Endothelial cell of umbilical vein (primary cell): Measurements from ENCODE around the gene GUCD1. TPM values are rescaled to one million over a fixed set of nuclear protein-coding genes. Genes with fewer than 3 reads are reported as not detected.

Experiments
- BruUV-seq: library from RNA; stranded (reverse); fragments of 400-500 nt; replicated peaks from 2 replicates; lab custom pipeline; 2021; lab: Mats Ljungman, UMichigan
- CTCF ChIA-PET: fragments of 300-600, 350-600 bp; sonication (Branson Sonifier 250); formaldehyde crosslinking; loops from one replicate; lab custom pipeline; 2021; ENCODE audit warnings: antibody characterized with exemption, inconsistent platforms; lab: Charles Lee
- POLR2A ChIA-PET: fragments of 300-600, 350-600 bp; sonication (Branson Sonifier 250); formaldehyde crosslinking; loops from one replicate; lab custom pipeline; 2021; ENCODE audit warnings: antibody characterized with exemption, inconsistent platforms; lab: Charles Lee
- DNase-seq: peaks from one replicate; pipeline ENCODE4 v3.0.0-alpha.2; 2011; ENCODE audit warnings: low read depth, low spot score
- FAIRE-seq: peaks from 2 replicates; lab custom pipeline; 2011; peaks lifted over from hg19 to GRCh38; lab: Jason Lieb, UNC
- H2AFZ ChIP-seq: 2 replicates; pipeline ENCODE4 v1.6.0; 2012; ENCODE audit warnings: low read depth, low read length, control low read depth, inconsistent platforms
- H3K27ac ChIP-seq: 2 replicates; pipeline ENCODE4 v1.5.1; 2011; ENCODE audit warnings: low read depth, mild to moderate bottlenecking, control low read depth, low read length, moderate library complexity; ENCODE audit not compliant: insufficient read depth
- H3K27me3 ChIP-seq, 2 experiments: 2 replicates each; pipeline versions ENCODE4 v1.6.0 to v1.6.1; 2011; ENCODE audit warnings: low read length in 2 of 2, mixed read lengths in 1 of 2; ENCODE audit not compliant: control insufficient read depth in 2 of 2, insufficient read depth in 2 of 2
- H3K36me3 ChIP-seq, 2 experiments: 2 replicates in 1 of 2; 3 replicates in 1 of 2; pipeline ENCODE4 v1.5.1; 2011; ENCODE audit warnings: low read length in 2 of 2, mild to moderate bottlenecking in 1 of 2, moderate library complexity in 1 of 2; ENCODE audit not compliant: control insufficient read depth in 2 of 2, insufficient read depth in 2 of 2; ENCODE audit errors: extremely low read depth in 1 of 2
- H3K4me1 ChIP-seq: 3 replicates; pipeline ENCODE4 v1.5.1; 2011; ENCODE audit warnings: mild to moderate bottlenecking, low read length; ENCODE audit not compliant: control insufficient read depth, insufficient read depth; ENCODE audit errors: extremely low read depth
- H3K4me2 ChIP-seq: 2 replicates; pipeline ENCODE4 v1.6.1; 2011; ENCODE audit warnings: low read length, control low read depth, mixed read lengths; ENCODE audit not compliant: insufficient read depth
- H3K4me3 ChIP-seq, 3 experiments: fragments of 200-600 bp in 1 of 3; sonication (generic), shearing (Covaris generic) in 1 of 3; replicated peaks in 1 of 3; 2 replicates each; pipeline ENCODE4 v1.5.1; 2011 to 2016; ENCODE audit warnings: control low read depth in 3 of 3, low read length in 3 of 3, mild to moderate bottlenecking in 2 of 3, inconsistent platforms in 1 of 3, low read depth in 1 of 3, moderate library complexity in 1 of 3; ENCODE audit not compliant: insufficient read depth in 1 of 3
- H3K79me2 ChIP-seq: 2 replicates; pipeline ENCODE4 v1.6.0; 2012; ENCODE audit warnings: low read length, inconsistent platforms; ENCODE audit not compliant: control insufficient read depth, insufficient read depth
- H3K9ac ChIP-seq: replicated peaks from 2 replicates; pipeline ENCODE3; 2011; ENCODE audit warnings: low read length, control low read depth; ENCODE audit not compliant: insufficient read depth; ENCODE audit errors: extremely low read depth
- H3K9me1 ChIP-seq: replicated peaks from 3 replicates; pipeline ENCODE4 v1.6.0; 2011; ENCODE audit warnings: mild to moderate bottlenecking, low read length; ENCODE audit not compliant: control insufficient read depth, insufficient read depth; ENCODE audit errors: extremely low read depth
- H3K9me3 ChIP-seq: replicated peaks from 2 replicates; pipeline ENCODE4 v1.5.1; 2012; ENCODE audit warnings: low read length, inconsistent platforms; ENCODE audit not compliant: control insufficient read depth, insufficient read depth
- H4K20me1 ChIP-seq: replicated peaks from 2 replicates; pipeline ENCODE3; 2011; ENCODE audit warnings: mild to moderate bottlenecking, low read length; ENCODE audit not compliant: control insufficient read depth, insufficient read depth; ENCODE audit errors: extremely low read depth
- EZH2 ChIP-seq: IDR thresholded peaks from 2 replicates; pipeline ENCODE4 v1.6.1; 2012; ENCODE audit warnings: borderline replicate concordance, low read depth, mild to moderate bottlenecking, moderate library complexity, low read length, inconsistent platforms; ENCODE audit not compliant: severe bottlenecking
- FOS ChIP-seq: IDR thresholded peaks from 2 replicates; pipeline ENCODE4 v1.6.1; 2011; ENCODE audit warnings: mild to moderate bottlenecking, low read length, moderate library complexity, borderline replicate concordance; ENCODE audit not compliant: insufficient read depth
- GATA2 ChIP-seq: IDR thresholded peaks from 2 replicates; pipeline ENCODE4 v1.7.0; 2011; ENCODE audit warnings: low read depth, mild to moderate bottlenecking, moderate library complexity, mixed read lengths, low read length; ENCODE audit not compliant: insufficient read length, insufficient read depth
- JUN ChIP-seq: IDR thresholded peaks from 2 replicates; pipeline ENCODE4 v1.6.1; 2011; ENCODE audit warnings: borderline replicate concordance, low read depth; ENCODE audit not compliant: insufficient read length, insufficient read depth
- MYC ChIP-seq: IDR thresholded peaks from one replicate; pipeline ENCODE4 v1.6.1; 2011; ENCODE audit warnings: mild to moderate bottlenecking, low read depth, low read length
- POLR2A ChIP-seq: IDR thresholded peaks from 2 replicates; pipeline ENCODE4 v1.6.1; 2012; ENCODE audit warnings: low read depth, mild to moderate bottlenecking, control low read depth, low read length
- POLR2AphosphoS5 ChIP-seq: IDR thresholded peaks from 2 replicates; pipeline ENCODE4 v1.6.1; 2012; ENCODE audit warnings: low read depth, mild to moderate bottlenecking, control low read depth, low read length, moderate library complexity; ENCODE audit not compliant: insufficient read depth
- dilution Hi-C: fragments of 300-500 bp; cut with MboI; formaldehyde crosslinking; loops from one replicate; pipeline ENCODE4 v1.15.0; 2019; ENCODE audit warnings: low sequenced_read_pairs; ENCODE audit not compliant: extremely low pct_ligation_motif_present
- intact Hi-C: fragments of 100-400 bp; cut with micrococcal nuclease; formaldehyde crosslinking; loops from one replicate; pipeline ENCODE4 v1.10.0; 2022
- polyA plus RNA-seq, 4 experiments: library from polyadenylated mRNA; depleted of rRNA in 3 of 4; stranded (reverse) in 3 of 4; unstranded in 1 of 4; fragments of >200 nt; gene quantifications; 2 replicates each; pipeline versions ENCODE4 v1.2.1 to v1.2.3, GENCODE V29; 2011 to 2012; ENCODE audit warnings: missing spikeins in 1 of 4
- total RNA-seq: library from RNA; stranded (reverse); gene quantifications from 2 replicates; pipeline ENCODE4 v1.2.3, GENCODE V29; 2021
- TF ChIP-seq, protein P1 (sequence below), 2 donors: IDR thresholded peaks; 1 replicate in 1 of 2; 2 replicates in 1 of 2; pipeline ENCODE4 v1.5.1; 2011; ENCODE audit warnings: low read length in 2 of 2, mild to moderate bottlenecking in 2 of 2, moderate library complexity in 2 of 2, control low read depth in 1 of 2, inconsistent platforms in 1 of 2, low read depth in 1 of 2; ENCODE audit not compliant: insufficient read depth in 1 of 2; ENCODE audit errors: extremely low read depth in 1 of 2
- TF ChIP-seq, protein P2 (sequence below): IDR thresholded peaks from 2 replicates; pipeline ENCODE4 v1.6.1; 2011; ENCODE audit not compliant: insufficient read depth, insufficient read length

The GUCD1 gene
- total and polyA plus RNA-seq, 2 donors (not counting 3 experiments of a cell fraction or from before 2014, with no cell fraction given), result 116 to 138 TPM

DNA sequence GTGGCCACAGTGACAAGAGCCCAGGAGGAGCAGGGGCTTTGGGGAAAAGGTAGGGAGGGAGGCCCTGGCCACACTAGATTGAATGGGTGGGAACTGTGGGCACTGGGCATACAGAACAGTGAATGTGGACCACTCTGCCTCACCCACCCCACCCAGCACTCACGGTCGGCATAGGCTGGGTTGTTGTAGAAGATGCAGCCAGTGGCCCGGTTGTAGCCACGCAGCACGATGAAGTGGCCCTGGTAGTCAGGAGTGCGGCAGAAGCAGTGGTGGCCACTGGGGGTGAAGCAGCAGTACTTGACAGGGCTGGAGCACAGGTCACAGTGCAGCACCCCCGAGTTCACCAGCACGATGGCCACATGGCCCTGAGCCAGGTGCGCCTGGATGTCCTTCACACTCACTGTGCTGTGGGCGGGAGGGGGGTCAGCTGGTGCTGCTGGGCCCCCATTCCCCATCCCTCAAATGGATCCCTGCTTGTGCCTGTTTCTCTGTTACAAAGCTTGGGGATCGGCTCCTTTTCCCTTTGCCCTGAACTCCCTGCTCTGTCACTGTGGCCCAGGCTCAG, 11.2 kb downstream of the GUCD1 start:
- Histone ChIP-seq H3K9me3 (no peaks in the 10 kb centered on the region), H3K4me1 (peaks cover 3% of the 10 kb centered on the region), H3K27me3 (no peaks in the 10 kb centered on the region), H3K4me2 (no peak overlapping the region), H3K4me3 (no peak overlapping the region), H3K36me3 (peaks cover 3 to 58% of the 10 kb centered on the region in 2 experiments), H3K9me1 (no peaks in the 10 kb centered on the region), H2AFZ (no peak overlapping the region), H3K27ac (no peak overlapping the region), H3K79me2 (no peaks in the 10 kb centered on the region), H3K9ac (no peak overlapping the region), H4K20me1 (no peaks in the 10 kb centered on the region)
- intact Hi-C loops (no loop called here), dilution Hi-C loops (no loop called here)
- CTCF ChIA-PET, result no interaction called here
- BruUV-seq, result no TSS peak
- TF ChIP-seq GATA2 (no peak), JUN (no peak), EZH2 (no peak), MYC (no peak), FOS (no peak), POLR2AphosphoS5 (no peak), POLR2A (no peak)
- TF ChIP-seq, protein P1, sequence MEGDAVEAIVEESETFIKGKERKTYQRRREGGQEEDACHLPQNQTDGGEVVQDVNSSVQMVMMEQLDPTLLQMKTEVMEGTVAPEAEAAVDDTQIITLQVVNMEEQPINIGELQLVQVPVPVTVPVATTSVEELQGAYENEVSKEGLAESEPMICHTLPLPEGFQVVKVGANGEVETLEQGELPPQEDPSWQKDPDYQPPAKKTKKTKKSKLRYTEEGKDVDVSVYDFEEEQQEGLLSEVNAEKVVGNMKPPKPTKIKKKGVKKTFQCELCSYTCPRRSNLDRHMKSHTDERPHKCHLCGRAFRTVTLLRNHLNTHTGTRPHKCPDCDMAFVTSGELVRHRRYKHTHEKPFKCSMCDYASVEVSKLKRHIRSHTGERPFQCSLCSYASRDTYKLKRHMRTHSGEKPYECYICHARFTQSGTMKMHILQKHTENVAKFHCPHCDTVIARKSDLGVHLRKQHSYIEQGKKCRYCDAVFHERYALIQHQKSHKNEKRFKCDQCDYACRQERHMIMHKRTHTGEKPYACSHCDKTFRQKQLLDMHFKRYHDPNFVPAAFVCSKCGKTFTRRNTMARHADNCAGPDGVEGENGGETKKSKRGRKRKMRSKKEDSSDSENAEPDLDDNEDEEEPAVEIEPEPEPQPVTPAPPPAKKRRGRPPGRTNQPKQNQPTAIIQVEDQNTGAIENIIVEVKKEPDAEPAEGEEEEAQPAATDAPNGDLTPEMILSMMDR (IDR thresholded peaks at IDR 0.05; ENCODE audit: extremely low read depth in 1 of 2, insufficient read depth in 1 of 2, low read depth in 1 of 2, low read length in 2 of 2), result no peak
- TF ChIP-seq, protein P2, sequence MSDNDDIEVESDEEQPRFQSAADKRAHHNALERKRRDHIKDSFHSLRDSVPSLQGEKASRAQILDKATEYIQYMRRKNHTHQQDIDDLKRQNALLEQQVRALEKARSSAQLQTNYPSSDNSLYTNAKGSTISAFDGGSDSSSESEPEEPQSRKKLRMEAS, result no peak
- POLR2A ChIA-PET, result no interaction called here
- DNase-seq (no peak), FAIRE-seq (no peak)
